Gastroesophageal sphincter (tissue), 4 donors: ENCODE measurements around the gene LRIT1. TPM values are rescaled to one million over a fixed set of nuclear protein-coding genes. Genes with fewer than 3 reads are reported as not detected.

ENCODE experiments used
- ATAC-seq: fragments of 150-250 bp; one replicate; pipeline ENCODE4 v1.9.1; 2016; ENCODE audit warnings: mild to moderate bottlenecking, moderate library complexity
- H3K27ac ChIP-seq, 4 donors: fragments of 200-600 bp; sonication (generic) in 3 of 4; 1 replicate in 3 of 4; 2 replicates in 1 of 4; pipeline ENCODE4 v1.5.1; 2016 to 2019
- H3K27me3 ChIP-seq: fragments of 200-600 bp; sonication (generic); one replicate; pipeline ENCODE4 v1.5.1; 2019
- H3K36me3 ChIP-seq, 2 donors: fragments of 200-600 bp; sonication (generic); one replicate each; pipeline ENCODE4 v1.5.1; 2019; ENCODE audit warnings: control low read depth in 1 of 2
- H3K4me1 ChIP-seq, 3 donors: fragments of 200-600 bp; sonication (generic); 1 replicate in 2 of 3; 2 replicates in 1 of 3; pipeline ENCODE4 v1.5.1; 2016 to 2019; ENCODE audit warnings: control low read depth in 2 of 3
- H3K4me3 ChIP-seq, 2 donors: fragments of 200-600 bp; sonication (generic); one replicate each; pipeline ENCODE4 v1.5.1; 2019; ENCODE audit warnings: mild to moderate bottlenecking in 1 of 2, moderate library complexity in 1 of 2
- H3K9me3 ChIP-seq, 3 donors: fragments of 200-600 bp; sonication (generic); one replicate each; pipeline ENCODE4 v1.5.1; 2017 to 2019; ENCODE audit warnings: control low read depth in 2 of 3
- EP300 ChIP-seq: sonication (generic); formaldehyde crosslinking; IDR thresholded peaks from one replicate; pipeline ENCODE4 v1.6.1; 2017; ENCODE audit warnings: antibody characterized with exemption, mild to moderate bottlenecking
- POLR2A ChIP-seq, 2 donors: fragments of 450-650 bp; IDR thresholded peaks; one replicate each; pipeline ENCODE4 v1.6.1; 2017; ENCODE audit warnings: antibody characterized with exemption in 2 of 2, mild to moderate bottlenecking in 2 of 2, moderate library complexity in 1 of 2
- POLR2AphosphoS5 ChIP-seq: sonication (generic); formaldehyde crosslinking; IDR thresholded peaks from one replicate; pipeline ENCODE4 v1.6.1; 2017; ENCODE audit warnings: antibody characterized with exemption
- WGBS, 2 donors: methylation state at CpG; one replicate each; pipeline ENCODE4 v1.1.5; 2018; ENCODE audit warnings: low coverage in 1 of 2; 5-methylcytosine and 5-hydroxymethylcytosine counted together
- total RNA-seq, 4 donors: library from RNA; depleted of rRNA; stranded (reverse); fragments of >200 nt; gene quantifications; one replicate each; pipeline ENCODE4 v1.1.0, GENCODE V29; 2016
- TF ChIP-seq, protein P1 (sequence below), 4 experiments: fragments of 200-600 bp in 2 of 4; fragments of 450-650 bp in 2 of 4; sonication (generic) in 1 of 4; IDR thresholded peaks; one replicate each; pipeline ENCODE4 v1.5.1; 2017 to 2019; ENCODE audit warnings: antibody characterized with exemption in 4 of 4, mild to moderate bottlenecking in 2 of 4, moderate library complexity in 2 of 4

The LRIT1 gene
- total RNA-seq, 4 donors from 2014 or later: 0.12 TPM; not detected in 3

DNA sequence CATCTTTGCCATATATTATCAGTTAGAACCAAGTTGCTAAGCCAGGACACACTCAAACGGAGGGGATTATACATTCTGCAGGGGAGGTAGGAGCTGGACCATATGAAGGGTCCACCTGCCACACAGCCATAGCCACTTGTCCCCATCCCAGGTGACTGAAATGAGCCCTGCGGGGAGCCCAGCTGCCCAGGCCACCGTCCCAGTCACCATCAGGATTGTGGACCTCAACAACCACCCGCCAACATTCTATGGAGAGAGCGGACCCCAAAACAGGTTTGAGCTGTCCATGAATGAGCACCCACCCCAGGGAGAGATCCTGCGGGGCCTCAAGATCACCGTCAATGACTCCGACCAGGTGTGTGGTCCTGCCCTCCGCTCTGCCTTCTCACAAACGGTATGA lies 33.3 kb downstream of the LRIT1 start:
- no peak for ATAC-seq
- Histone ChIP-seq H3K36me3 (no peaks in the 10 kb centered on the region), H3K27me3 (peaks cover 45% of the 10 kb centered on the region), H3K9me3 (no peaks in the 10 kb centered on the region), H3K4me1 (no peaks in the 10 kb centered on the region), H3K4me3 (no peak overlapping the region), H3K27ac (no peak overlapping the region)
- 40 to 67% methylated on average over 1 of the region's 10 CpGs for WGBS, 2 donors
- TF ChIP-seq POLR2AphosphoS5: no peak
- TF ChIP-seq POLR2A (IDR thresholded peaks at IDR 0.05): no peak
- TF ChIP-seq, protein P1, sequence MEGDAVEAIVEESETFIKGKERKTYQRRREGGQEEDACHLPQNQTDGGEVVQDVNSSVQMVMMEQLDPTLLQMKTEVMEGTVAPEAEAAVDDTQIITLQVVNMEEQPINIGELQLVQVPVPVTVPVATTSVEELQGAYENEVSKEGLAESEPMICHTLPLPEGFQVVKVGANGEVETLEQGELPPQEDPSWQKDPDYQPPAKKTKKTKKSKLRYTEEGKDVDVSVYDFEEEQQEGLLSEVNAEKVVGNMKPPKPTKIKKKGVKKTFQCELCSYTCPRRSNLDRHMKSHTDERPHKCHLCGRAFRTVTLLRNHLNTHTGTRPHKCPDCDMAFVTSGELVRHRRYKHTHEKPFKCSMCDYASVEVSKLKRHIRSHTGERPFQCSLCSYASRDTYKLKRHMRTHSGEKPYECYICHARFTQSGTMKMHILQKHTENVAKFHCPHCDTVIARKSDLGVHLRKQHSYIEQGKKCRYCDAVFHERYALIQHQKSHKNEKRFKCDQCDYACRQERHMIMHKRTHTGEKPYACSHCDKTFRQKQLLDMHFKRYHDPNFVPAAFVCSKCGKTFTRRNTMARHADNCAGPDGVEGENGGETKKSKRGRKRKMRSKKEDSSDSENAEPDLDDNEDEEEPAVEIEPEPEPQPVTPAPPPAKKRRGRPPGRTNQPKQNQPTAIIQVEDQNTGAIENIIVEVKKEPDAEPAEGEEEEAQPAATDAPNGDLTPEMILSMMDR (IDR thresholded peaks at IDR 0.05): no peak
- TF ChIP-seq EP300: no peak

DNA sequence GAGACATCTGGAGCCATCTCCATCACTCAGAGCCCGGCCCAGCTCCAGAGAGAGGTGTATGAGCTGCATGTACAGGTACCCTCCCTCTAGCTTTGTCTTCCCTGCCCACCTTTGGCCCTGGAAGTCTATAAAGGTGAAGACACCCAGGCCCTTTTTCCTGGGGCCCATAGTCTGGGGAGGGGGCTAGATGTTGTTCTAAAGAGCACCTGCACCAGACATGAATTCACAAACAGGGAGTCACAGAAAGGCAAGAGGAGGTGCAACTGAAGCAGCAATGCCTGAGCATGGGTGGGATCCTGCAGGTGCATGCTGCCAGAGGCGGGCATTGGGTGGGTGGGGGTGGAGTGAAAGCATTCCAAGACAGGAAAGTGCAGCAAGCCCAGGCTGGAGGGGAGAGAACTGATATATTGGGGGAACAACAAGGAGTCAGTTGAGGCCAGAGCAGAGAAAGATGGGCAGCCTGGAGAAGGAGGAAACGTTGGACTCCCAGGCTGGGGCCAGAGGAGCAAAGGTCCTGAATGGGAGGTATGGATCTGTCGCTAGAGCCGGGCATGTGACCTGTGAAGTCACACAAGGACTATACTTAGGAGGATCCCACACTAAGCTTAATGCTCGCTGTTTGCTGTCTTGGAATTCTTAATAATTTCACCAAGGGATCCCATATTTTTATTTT lies 35.4 kb downstream of the LRIT1 start:
- Histone ChIP-seq H3K36me3 (no peaks in the 10 kb centered on the region), H3K4me3 (no peak overlapping the region), H3K9me3 (no peaks in the 10 kb centered on the region), H3K4me1 (no peaks in the 10 kb centered on the region), H3K27ac (no peak overlapping the region), H3K27me3 (peaks cover 46% of the 10 kb centered on the region)
- TF ChIP-seq, protein P1 (IDR thresholded peaks at IDR 0.05): no peak
- TF ChIP-seq POLR2AphosphoS5: no peak
- TF ChIP-seq POLR2A (IDR thresholded peaks at IDR 0.05): no peak
- TF ChIP-seq EP300: no peak
- WGBS, 2 donors: 76 to 86% methylated on average over 3 to 4 of the region's 6 CpGs
- ATAC-seq: no peak

DNA sequence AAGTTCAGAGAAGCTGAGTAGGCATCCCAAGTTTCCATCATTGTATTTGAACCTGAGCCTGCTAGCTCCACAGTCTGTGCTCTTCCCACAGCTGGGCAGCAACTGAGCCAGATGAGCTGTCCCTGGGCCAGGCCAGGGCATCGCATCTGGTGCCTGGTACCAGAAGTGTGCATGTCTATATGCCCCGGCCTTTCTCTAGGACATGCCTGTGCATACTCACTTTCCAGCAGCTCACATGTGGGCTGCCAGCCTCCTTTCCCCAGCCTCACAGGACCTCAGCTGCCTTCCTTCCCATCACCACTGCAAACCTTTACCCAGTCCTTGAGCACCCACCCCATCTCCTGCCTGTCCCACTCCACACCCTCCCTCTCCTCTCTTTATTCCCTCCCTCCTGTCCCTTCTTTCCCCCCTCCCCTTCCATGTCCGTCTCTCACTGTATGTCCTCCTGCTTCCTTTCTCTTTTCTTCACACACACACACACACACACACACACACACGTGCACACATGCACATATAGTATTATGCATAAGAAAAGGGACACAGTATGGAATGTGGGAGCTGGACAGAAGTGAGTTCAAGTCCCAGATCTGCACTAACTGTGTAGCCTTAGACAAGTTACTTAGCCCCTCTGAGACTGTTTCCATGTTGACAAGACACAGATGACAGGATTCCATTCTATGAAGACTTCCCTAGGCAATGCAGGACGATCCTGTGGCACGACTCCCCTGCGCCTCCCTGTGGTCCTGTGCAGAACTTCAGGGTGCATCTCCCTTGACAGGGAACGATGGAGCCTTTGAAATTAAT lies 36.1 kb downstream of the LRIT1 start:
- no peak for ATAC-seq
- no peak overlapping the region for H3K4me3 ChIP-seq
- no peak overlapping the region for H3K27ac ChIP-seq
- H3K27me3 ChIP-seq: peaks cover 48% of the 10 kb centered on the region
- H3K9me3 ChIP-seq: no peaks in the 10 kb centered on the region
- 17 to 29% methylated on average over 1 to 5 of the region's 8 CpGs for WGBS, 2 donors
- H3K4me1 ChIP-seq: no peaks in the 10 kb centered on the region
- H3K36me3 ChIP-seq: no peaks in the 10 kb centered on the region
- TF ChIP-seq POLR2A (IDR thresholded peaks at IDR 0.05): no peak
- TF ChIP-seq POLR2AphosphoS5: no peak
- TF ChIP-seq, protein P1 (IDR thresholded peaks at IDR 0.05): peak in 1 of 4 experiments; percentile 39
- no peak for TF ChIP-seq EP300

DNA sequence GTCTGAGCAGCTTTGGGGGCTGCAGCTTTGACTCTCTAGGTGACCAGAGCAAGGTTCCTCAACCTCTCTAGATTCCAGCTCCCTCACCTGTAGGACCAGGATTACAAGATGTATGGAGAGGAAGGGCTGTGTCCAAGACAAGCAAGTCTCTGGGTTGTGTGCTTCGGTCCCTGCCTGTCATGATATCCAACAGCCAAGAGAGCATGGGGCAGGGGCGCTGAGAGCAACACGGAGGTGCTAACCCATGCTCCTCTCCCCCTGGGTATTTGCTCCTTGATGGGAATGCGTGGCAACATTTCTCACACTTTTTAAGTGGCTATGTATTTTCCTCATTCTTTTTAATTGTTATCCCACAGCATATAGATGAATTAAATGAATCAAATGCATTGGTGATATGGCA lies 36.7 kb downstream of the LRIT1 start:
- 92 to 93% methylated on average over 3 to 4 of the region's 4 CpGs for WGBS, 2 donors
- Histone ChIP-seq H3K27me3 (peaks cover 48% of the 10 kb centered on the region), H3K36me3 (no peaks in the 10 kb centered on the region), H3K4me1 (no peaks in the 10 kb centered on the region), H3K4me3 (no peak overlapping the region), H3K9me3 (no peaks in the 10 kb centered on the region), H3K27ac (no peak overlapping the region)
- no peak for ATAC-seq
- TF ChIP-seq, protein P1 (IDR thresholded peaks at IDR 0.05): no peak
- TF ChIP-seq EP300 (no peak), POLR2A (IDR thresholded peaks at IDR 0.05) (no peak), POLR2AphosphoS5 (no peak)
